Esophagus muscularis mucosa (tissue), 4 donors: Measurements from ENCODE around the gene TBCD. TPM values are rescaled to one million over a fixed set of nuclear protein-coding genes. Genes with fewer than 3 reads are reported as not detected.

Experiments used
- DNase-seq: peaks from one replicate; pipeline ENCODE4 v3.0.0-alpha.2; 2017; ENCODE audit errors: extremely low spot score
- H3K27ac ChIP-seq, 4 donors: fragments of 200-600 bp; sonication (generic); replicated peaks in 1 of 4; 1 replicate in 3 of 4; 2 replicates in 1 of 4; pipeline ENCODE4 v1.5.1; 2016 to 2019; ENCODE audit warnings: mild to moderate bottlenecking in 1 of 4
- H3K27me3 ChIP-seq, 4 donors: fragments of 200-600 bp; sonication (generic); one replicate each; pipeline versions ENCODE4 v1.5.1 to v1.6.0; 2016 to 2019
- H3K36me3 ChIP-seq, 4 donors: fragments of 200-600 bp; sonication (generic); one replicate each; pipeline ENCODE4 v1.5.1; 2016 to 2019
- H3K4me1 ChIP-seq, 4 donors: fragments of 200-600 bp; sonication (generic); one replicate each; pipeline ENCODE4 v1.5.1; 2016 to 2019
- H3K4me3 ChIP-seq, 4 donors: fragments of 200-600 bp; sonication (generic); 1 replicate in 2 of 4; 2 replicates in 2 of 4; pipeline ENCODE4 v1.5.1; 2016 to 2019; ENCODE audit warnings: mild to moderate bottlenecking in 4 of 4, moderate library complexity in 1 of 4
- H3K9me3 ChIP-seq, 4 donors: fragments of 200-600 bp; sonication (generic); 1 replicate in 3 of 4; 2 replicates in 1 of 4; pipeline ENCODE4 v1.5.1; 2016 to 2019
- EP300 ChIP-seq: sonication (generic); formaldehyde crosslinking; IDR thresholded peaks from one replicate; pipeline ENCODE4 v1.6.1; 2017; ENCODE audit warnings: antibody characterized with exemption
- POLR2A ChIP-seq: fragments of 450-650 bp; IDR thresholded peaks from one replicate; pipeline ENCODE4 v1.6.1; 2017; ENCODE audit warnings: antibody characterized with exemption, moderate library complexity, mild to moderate bottlenecking, low read depth
- POLR2AphosphoS5 ChIP-seq, 2 donors: sonication (generic); formaldehyde crosslinking; IDR thresholded peaks; one replicate each; pipeline ENCODE4 v1.6.1; 2017; ENCODE audit warnings: antibody characterized with exemption in 2 of 2
- WGBS: methylation state at CpG from one replicate; pipeline ENCODE4 v1.1.5; 2018; 5-methylcytosine and 5-hydroxymethylcytosine counted together
- intact Hi-C: fragments of 100-400 bp; cut with DNase I; formaldehyde crosslinking; loops from one replicate; pipeline ENCODE4 v1.15.1; 2023
- total RNA-seq, 4 donors: library from RNA; depleted of rRNA; stranded (reverse); fragments of >200 nt; gene quantifications; one replicate each; pipeline versions ENCODE4 v1.1.0 to v1.2.1, GENCODE V29; 2016
- TF ChIP-seq, protein P1 (sequence below), 3 experiments: fragments of 200-600 bp in 2 of 3; fragments of 450-650 bp in 1 of 3; sonication (generic) in 2 of 3; IDR thresholded peaks; one replicate each; pipeline ENCODE4 v1.5.1; 2017 to 2019; ENCODE audit warnings: antibody characterized with exemption in 3 of 3, mild to moderate bottlenecking in 2 of 3, moderate library complexity in 1 of 3

The TBCD gene
- 10 to 100 TPM; 38.1 to 56.7 (median 53.6) TPM for total RNA-seq

DNA sequence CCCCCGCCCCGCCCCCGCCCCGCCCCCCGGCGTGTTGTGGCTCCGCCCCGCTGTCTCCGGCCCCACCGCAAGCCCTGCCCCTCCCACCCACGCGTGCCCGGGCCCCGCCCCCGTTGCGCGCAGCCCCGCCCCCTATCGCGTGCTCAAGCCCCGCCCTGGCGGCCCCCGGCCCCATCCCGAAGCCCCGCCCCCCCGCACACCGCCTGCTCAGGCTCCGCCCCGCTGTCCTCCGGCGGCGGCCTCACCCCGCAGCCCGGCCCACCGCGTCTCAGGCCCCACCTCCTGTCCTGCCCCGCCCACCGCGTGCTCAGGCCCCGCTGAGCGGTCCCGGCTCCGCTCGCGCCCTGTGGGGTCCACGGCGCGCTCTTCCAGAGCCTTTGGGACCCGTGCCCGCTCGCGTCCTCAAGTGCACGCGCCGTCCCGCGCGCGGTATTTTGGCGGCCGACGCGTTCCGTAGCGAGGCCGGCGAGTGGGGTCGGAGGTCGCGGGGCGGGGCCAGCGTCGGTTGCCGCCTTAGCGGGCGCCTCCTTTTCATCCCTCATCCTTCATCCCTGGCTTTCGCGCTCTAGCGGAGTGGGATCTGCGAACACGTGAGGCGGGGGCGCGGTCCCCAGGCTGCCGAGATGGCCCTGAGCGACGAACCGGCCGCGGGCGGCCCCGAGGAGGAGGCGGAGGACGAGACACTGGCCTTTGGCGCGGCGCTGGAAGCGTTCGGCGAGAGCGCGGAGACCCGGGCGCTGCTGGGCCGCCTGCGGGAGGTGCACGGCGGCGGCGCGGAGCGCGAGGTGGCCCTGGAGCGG, at the start of gene TBCD:
Gene TBCD (plus strand): TSS at position 495 of the 800 bp plus-strand sequence. CDS start 129 bp downstream, at position 624.
- H3K27me3 ChIP-seq: peaks cover 0 to 4% (median 0%) of the 10 kb centered on the region in 4 donors
- peak within 1 kb of the TSS; percentile 93 to 96 (median 94) for H3K4me3 ChIP-seq
- H3K9me3 ChIP-seq: peaks cover 0 to 3% (median 0%) of the 10 kb centered on the region in 4 donors
- peaks cover 12 to 29% (median 21%) of the 10 kb centered on the region in 4 donors for H3K4me1 ChIP-seq
- peaks cover under 1 to 9% (median 7%) of the 10 kb centered on the region in 4 donors for H3K36me3 ChIP-seq
- peak; percentile 10 for TF ChIP-seq POLR2A
- TF ChIP-seq, protein P1, sequence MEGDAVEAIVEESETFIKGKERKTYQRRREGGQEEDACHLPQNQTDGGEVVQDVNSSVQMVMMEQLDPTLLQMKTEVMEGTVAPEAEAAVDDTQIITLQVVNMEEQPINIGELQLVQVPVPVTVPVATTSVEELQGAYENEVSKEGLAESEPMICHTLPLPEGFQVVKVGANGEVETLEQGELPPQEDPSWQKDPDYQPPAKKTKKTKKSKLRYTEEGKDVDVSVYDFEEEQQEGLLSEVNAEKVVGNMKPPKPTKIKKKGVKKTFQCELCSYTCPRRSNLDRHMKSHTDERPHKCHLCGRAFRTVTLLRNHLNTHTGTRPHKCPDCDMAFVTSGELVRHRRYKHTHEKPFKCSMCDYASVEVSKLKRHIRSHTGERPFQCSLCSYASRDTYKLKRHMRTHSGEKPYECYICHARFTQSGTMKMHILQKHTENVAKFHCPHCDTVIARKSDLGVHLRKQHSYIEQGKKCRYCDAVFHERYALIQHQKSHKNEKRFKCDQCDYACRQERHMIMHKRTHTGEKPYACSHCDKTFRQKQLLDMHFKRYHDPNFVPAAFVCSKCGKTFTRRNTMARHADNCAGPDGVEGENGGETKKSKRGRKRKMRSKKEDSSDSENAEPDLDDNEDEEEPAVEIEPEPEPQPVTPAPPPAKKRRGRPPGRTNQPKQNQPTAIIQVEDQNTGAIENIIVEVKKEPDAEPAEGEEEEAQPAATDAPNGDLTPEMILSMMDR (IDR thresholded peaks at IDR 0.05): no peak
- peak; percentile 81 to 87 for TF ChIP-seq POLR2AphosphoS5 (IDR thresholded peaks at IDR 0.05)
- no peak for TF ChIP-seq EP300
- peak; percentile 96 for DNase-seq
- intact Hi-C loops: loop anchor here (5.0 kb wide), 1 partner anchor 99 kb away; no protein-coding TSS in a partner anchor
- 0% methylated on average over 1 of the region's 114 CpGs for WGBS
- peak within 1 kb of the TSS; percentile 90 to 93 (median 92) for H3K27ac ChIP-seq

DNA sequence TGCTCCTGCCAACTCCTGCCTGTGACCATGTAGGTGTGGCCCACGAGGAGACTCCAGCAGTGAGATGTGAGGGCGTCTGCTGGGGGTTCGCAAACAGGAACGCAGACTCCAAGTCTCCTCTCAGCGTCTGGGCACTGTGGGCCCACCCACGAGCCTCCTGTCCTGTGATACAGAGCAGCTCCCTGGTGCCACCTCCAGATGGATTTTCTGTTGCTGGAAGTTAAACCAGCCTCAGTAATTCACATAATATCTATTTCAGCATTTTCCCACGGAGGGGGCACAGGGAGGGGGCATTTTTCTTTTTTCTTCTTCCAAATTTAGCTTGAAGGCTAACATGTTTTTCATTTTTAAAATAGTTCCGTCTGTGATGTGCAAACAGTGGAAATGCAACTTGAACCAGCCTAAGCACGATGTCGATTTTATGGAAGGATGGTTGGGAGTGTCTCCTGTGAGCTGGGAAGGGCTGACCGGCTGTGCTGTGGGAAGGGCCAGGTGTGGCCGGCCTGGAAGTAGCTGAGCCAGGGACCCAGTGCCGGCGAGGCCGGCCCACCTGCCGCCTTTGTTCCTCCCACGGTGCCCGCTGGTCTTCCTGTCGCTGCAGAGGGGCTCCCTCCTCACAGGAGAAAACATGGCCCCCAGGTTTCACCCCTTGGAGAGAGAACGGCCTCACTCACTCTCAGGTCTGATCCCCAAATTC, 49.5 kb upstream of the TBCD start:
- WGBS: 63% methylated on average over 17 of the region's 20 CpGs
- peaks cover 8 to 25% (median 16%) of the 10 kb centered on the region in 4 donors for H3K4me1 ChIP-seq
- no peaks in the 10 kb centered on the region for H3K27me3 ChIP-seq
- H3K36me3 ChIP-seq: no peaks in the 10 kb centered on the region
- no peak overlapping the region for H3K27ac ChIP-seq
- no peak overlapping the region for H3K4me3 ChIP-seq
- no peaks in the 10 kb centered on the region for H3K9me3 ChIP-seq
- TF ChIP-seq EP300 (no peak), POLR2A (no peak), POLR2AphosphoS5 (IDR thresholded peaks at IDR 0.05) (no peak)
- TF ChIP-seq, protein P1 (IDR thresholded peaks at IDR 0.05): no peak
- no peak for DNase-seq
- intact Hi-C loops: no loop called here

DNA sequence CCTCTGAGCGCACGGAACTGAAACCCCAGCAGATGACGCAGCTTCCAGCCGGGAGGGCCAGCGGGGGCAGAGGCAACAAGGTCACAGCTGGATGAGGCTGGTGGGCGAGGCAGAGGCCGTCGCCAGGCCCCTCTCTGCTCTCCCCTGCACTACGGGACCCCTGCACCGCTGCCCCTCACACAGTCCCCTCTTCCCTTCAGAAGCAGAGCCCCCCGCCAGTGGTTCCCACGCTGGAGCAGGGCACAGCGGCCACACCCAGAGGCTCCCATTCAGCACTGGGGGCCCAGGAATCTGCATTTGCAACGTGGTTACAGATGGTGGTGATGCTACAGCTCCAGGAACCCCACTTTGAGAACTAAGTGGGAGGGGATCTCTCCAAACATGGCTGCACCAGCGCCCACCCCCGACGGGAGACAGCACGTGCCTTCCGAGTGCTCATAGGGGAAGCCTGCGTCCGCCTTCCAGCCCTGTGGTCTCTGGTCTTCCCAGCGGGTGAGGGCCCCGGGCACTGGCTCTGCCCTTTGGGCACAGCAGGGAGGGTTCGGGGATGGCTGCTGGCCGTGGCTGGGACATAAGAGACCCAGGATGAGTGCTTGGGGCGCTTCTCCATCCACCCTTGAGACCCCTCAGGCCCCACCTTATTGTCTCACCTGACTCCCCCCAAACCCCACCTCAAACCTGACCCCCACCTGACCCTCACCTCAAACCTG, 48.7 kb upstream of the TBCD start:
- intact Hi-C loops: no loop called here
- no peaks in the 10 kb centered on the region for H3K9me3 ChIP-seq
- 85% methylated on average over 12 of the region's 26 CpGs for whole genome bisulfite sequencing
- H3K27me3 ChIP-seq: no peaks in the 10 kb centered on the region
- peaks cover 4 to 23% (median 13%) of the 10 kb centered on the region in 4 donors for H3K4me1 ChIP-seq
- H3K36me3 ChIP-seq: no peaks in the 10 kb centered on the region
- DNase-seq: no peak
- H3K27ac ChIP-seq: no peak overlapping the region
- H3K4me3 ChIP-seq: no peak overlapping the region
- TF ChIP-seq, protein P1 (IDR thresholded peaks at IDR 0.05): no peak
- no peak for TF ChIP-seq POLR2A
- no peak for TF ChIP-seq POLR2AphosphoS5 (IDR thresholded peaks at IDR 0.05)
- no peak for TF ChIP-seq EP300

- TF ChIP-seq POLR2AphosphoS5 (IDR thresholded peaks at IDR 0.05) (no peak), EP300 (no peak), POLR2A (no peak)
- TF ChIP-seq, protein P1 (IDR thresholded peaks at IDR 0.05): no peak
- Histone ChIP-seq H3K4me3 (no peak overlapping the region), H3K27me3 (no peaks in the 10 kb centered on the region), H3K9me3 (no peaks in the 10 kb centered on the region), H3K4me1 (peaks cover 3 to 20% (median 11%) of the 10 kb centered on the region in 4 donors), H3K27ac (no peak overlapping the region), H3K36me3 (no peaks in the 10 kb centered on the region)
- intact Hi-C loops: no loop called here
- DNase-seq: no peak
- 87% methylated on average over 26 of the region's 38 CpGs for WGBS
These were observed 47.7 kb upstream of the TBCD start for GRCh38 chr17:82703935-82704865.
